AG09319 (cell line): ENCODE data around the gene HNF1B.

Experiments used
- DNase-seq: peaks from one replicate; pipeline ENCODE4 v3.0.0-alpha.2; 2010; ENCODE audit warnings: low read depth; ENCODE audit errors: extremely low read depth
- TF ChIP-seq, protein P1 (sequence below): IDR thresholded peaks from 2 replicates; pipeline ENCODE4 v1.5.1; 2011; ENCODE audit warnings: low read depth, mild to moderate bottlenecking, inconsistent platforms, low read length, moderate library complexity

HNF1B gene, protein sequence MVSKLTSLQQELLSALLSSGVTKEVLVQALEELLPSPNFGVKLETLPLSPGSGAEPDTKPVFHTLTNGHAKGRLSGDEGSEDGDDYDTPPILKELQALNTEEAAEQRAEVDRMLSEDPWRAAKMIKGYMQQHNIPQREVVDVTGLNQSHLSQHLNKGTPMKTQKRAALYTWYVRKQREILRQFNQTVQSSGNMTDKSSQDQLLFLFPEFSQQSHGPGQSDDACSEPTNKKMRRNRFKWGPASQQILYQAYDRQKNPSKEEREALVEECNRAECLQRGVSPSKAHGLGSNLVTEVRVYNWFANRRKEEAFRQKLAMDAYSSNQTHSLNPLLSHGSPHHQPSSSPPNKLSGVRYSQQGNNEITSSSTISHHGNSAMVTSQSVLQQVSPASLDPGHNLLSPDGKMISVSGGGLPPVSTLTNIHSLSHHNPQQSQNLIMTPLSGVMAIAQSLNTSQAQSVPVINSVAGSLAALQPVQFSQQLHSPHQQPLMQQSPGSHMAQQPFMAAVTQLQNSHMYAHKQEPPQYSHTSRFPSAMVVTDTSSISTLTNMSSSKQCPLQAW

DNA sequence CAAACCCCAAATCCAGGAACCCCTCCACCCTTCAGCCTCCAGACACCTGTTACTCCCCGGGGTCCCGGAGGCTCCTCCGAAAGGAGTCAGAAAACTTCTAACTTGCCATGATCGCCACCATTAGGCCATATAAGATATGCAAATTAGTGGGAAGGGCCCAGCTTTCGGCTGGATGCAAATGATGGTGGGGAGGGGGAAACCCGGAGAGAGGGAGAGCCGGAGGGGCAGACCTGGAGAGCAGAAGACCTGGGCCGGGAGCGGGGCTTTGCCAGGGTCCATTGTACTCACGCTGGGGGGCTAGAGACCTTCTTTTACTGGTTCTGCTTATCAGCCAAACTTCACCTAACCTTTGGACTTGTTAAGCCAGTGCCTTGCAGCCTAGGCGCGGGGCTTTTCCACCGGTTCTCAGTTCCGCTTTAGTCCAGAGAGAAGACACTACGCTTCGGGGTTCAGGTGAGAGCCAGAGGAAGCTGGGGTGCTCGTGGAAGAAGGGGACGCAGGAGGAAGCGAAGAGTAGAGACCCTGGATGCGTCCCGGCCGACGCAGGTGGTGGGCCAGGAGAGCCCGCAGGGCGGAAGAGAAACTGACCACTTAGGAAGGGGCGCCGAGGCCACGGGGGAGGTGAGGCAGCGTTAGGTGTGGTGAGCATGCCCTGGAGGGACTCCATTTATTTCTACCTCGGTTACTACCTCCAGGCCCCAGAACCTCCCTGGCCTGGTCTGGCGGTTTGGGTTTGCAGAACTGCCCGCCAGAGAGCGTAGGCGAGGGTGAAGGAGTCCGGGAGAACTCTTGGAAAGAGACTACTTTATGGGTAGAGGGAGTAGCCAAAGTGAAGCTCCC, at the start of gene HNF1B:
HNF1B (minus strand) TSS at position 99 of the 840 bp plus-strand sequence. CDS start 175 bp downstream, outside the sequence.
- DNase-seq: no peak
- TF ChIP-seq, protein P1, sequence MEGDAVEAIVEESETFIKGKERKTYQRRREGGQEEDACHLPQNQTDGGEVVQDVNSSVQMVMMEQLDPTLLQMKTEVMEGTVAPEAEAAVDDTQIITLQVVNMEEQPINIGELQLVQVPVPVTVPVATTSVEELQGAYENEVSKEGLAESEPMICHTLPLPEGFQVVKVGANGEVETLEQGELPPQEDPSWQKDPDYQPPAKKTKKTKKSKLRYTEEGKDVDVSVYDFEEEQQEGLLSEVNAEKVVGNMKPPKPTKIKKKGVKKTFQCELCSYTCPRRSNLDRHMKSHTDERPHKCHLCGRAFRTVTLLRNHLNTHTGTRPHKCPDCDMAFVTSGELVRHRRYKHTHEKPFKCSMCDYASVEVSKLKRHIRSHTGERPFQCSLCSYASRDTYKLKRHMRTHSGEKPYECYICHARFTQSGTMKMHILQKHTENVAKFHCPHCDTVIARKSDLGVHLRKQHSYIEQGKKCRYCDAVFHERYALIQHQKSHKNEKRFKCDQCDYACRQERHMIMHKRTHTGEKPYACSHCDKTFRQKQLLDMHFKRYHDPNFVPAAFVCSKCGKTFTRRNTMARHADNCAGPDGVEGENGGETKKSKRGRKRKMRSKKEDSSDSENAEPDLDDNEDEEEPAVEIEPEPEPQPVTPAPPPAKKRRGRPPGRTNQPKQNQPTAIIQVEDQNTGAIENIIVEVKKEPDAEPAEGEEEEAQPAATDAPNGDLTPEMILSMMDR: no peak; the same call in 1 of the 2 replicates

DNA sequence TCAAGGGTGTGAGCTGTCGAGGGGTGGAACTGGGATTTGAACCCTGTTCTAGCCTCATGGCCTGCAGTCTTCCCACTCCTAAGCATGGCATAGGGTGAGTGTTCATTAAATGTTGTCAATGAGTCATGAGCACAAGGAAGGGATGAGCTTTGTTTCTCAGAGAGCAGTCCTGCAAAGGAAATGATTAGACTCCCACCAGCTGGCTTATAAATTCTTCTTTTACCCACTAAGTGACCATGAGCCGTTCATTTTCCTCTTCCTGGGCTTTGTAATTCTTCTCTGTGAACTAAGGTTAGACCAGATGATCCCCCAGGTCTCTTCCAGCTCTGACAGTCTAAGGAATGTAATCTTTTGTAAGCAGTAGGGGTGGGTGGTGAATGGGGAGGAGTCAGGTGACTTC, 47.9 kb upstream of the HNF1B start:
- DNase-seq: no peak
- TF ChIP-seq, protein P1: no peak

DNA sequence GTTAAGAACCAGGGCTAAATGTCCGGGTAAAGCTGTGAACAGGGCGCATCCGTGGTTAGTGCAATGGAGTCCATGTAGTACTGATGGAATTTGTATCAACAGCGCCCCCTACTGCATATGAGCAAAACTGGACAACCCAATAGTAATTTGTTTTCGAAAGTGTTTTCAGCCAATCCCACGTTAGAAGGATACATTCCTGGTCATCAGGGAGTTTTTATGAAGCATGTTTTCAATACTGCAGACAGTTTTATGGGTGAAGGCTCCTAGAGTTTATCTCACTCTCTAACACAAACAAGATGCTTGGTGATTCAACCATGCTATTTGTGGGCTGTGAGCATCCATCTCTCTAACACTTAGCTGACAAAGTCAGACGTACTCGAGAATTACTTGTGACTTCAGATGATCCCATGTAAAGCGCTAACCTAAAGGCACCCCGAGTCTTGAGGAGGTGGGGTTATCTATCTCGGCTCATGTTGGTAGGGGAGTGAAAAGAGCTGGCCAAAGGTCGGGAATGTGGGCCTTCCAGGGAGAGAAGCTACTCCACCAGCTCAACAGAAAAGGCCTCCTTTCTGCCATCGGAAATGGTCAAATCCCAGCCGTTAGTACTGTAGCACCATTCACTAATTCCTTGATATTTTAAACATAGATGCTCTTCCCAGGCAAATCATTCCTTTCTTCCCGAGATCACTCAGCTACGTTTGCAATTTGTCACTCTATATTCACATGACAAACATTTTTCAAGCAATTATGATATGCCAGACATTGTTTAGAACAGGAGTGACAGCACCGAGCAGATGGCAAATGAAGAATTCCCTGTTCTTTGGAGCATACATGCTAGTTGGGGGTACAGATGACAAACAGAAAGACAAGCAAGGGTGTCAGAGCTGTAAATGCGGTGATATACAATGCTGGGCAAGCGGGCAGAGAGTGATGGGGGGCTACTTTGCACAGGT, 46.9 kb upstream of the HNF1B start:
- TF ChIP-seq, protein P1: peak; percentile 43
- peak; percentile 5 for DNase-seq

DNA sequence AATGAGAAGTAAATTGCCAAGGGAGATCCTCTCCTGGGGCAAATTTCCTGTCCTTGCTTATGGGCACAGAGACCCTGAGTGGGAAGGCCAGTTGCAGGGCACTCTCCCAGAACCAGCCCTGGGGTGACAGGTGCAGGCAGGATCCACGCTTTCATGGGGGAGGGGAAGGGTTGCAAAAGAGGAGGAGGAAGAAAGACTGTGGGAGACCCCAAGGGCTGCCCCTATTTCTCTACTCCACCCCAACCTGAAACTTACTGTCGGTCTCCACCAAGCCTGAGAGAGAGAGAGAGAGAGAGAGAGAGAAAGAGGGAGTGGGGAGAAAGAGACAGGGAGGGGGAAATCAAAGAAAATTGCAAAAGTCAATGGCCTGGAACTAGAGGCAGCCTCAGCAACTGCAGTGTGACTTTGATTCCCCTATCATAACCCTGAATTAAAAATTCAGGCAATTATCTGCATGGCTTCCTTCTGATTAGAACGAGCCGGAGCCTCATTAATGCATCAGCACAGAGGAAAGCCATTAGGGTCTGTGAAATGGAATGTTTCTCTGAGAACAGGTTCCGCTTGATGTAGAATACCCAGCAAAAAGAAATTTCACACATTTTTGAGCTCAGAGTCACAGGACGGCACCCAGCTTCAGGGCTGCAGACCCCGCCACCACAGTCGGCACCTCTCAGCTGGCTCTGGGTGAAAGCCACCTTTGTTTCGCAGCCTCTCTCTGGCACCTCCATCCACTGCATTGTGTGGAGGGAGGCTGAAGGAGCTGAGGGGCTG, 45.1 kb upstream of the HNF1B start:
- TF ChIP-seq, protein P1: no peak
- DNase-seq: no peak

DNA sequence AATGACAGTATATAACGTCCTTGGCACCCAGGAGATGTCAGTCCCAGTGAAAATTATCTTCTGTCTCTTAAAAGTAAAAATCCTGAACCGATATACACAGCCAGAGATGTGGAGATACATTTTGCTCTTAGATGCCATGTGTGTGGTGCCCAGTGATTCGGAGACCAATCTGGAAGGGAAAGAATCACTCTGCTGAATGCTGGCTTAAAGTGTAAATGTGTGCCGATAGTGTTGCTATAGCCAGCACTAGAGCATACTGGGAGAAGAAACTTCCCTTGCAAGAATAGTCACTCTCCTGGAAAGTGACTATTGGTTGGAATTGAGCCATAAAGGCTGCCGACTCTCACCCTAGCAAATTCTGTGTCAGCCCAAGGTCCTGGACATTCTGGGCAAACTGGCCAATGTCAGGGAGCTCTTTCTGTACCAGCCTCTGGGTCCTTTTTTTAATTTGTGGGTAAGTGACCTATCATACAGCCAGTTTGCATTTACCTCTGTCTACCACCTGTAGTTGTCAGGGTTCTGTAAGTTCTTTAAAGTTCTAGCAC, 44.2 kb upstream of the HNF1B start:
- TF ChIP-seq, protein P1: no peak
- no peak for DNase-seq

DNA sequence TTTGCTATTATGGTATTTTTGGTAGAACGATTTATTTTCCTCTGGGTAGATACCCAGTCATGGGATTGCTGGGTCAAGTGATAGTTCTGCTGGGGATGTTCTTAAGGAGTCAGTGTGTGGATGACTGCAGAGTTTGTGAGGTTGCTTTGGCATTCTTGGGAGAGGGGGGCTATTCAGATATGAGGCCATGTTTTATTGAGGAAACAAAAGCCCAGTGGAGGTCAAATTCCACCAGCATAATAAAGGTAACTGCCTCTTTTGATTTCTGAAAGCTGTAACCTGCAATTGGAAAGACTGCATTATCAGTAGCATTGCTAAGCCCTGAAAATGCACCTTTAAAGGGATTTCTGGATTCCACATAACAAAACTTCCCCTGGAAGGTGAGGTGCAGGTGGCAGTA, 43.7 kb upstream of the HNF1B start:
- TF ChIP-seq, protein P1: no peak

More for the DNA sequence above, 43.7 kb upstream of the HNF1B start:
- no peak for DNase-seq
